ENCODE measurements around the gene SIRT5.

DNA sequence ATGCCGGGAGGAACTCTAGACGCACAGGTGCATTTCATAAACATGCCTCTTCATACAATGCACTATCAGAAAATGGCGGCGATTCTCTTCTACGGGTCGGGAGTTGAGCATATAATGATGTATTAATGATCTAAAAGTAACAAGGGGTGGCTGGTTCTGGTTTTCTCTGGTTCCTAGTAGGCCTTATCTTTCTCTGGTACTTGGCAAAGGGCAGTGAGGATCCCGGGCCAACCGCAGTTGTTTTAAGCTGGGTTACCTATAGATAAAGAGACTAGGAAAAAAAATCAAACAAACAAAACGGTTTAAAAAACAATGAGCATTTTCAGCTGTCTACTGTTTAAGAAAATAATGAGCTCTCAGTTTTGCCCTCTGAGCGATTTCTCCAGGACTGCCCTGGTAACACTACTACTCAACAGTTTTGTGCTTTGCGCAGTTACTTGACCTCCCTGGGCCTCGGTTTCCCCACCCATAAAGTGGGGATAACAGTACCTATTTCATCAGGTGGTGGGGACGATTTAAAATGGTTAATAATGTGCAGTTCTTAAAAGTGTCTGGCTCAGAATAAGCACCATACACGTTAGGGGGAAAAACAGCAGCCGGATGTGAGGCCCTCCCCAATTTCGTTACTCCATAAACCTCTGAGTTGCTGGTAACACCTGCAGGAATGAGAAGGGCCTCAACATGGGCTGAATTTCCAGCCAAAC, 1.3 kb upstream of the SIRT5 start:
- TF ChIP-seq, protein P1, sequence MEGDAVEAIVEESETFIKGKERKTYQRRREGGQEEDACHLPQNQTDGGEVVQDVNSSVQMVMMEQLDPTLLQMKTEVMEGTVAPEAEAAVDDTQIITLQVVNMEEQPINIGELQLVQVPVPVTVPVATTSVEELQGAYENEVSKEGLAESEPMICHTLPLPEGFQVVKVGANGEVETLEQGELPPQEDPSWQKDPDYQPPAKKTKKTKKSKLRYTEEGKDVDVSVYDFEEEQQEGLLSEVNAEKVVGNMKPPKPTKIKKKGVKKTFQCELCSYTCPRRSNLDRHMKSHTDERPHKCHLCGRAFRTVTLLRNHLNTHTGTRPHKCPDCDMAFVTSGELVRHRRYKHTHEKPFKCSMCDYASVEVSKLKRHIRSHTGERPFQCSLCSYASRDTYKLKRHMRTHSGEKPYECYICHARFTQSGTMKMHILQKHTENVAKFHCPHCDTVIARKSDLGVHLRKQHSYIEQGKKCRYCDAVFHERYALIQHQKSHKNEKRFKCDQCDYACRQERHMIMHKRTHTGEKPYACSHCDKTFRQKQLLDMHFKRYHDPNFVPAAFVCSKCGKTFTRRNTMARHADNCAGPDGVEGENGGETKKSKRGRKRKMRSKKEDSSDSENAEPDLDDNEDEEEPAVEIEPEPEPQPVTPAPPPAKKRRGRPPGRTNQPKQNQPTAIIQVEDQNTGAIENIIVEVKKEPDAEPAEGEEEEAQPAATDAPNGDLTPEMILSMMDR (IDR thresholded peaks at IDR 0.05), result no peak
- TF ChIP-seq POLR2A (IDR thresholded peaks at IDR 0.05), result no peak

All from thyroid gland (tissue), 4 donors.